Measurements from ENCODE around the gene ARHGAP15.
A peak's percentile ranks its signal among the peaks of the same experiment; 100 is the strongest.

Gene ARHGAP15

GRCh38 chr2:143148757-143149156 lies 19.5 kb downstream of the ARHGAP15 start:
- no peaks in the 10 kb centered on the region for H3K36me3 ChIP-seq (ENCODE audit: insufficient read depth, low read length)
- TF ChIP-seq POLR2AphosphoS5 (IDR thresholded peaks at IDR 0.05; ENCODE audit: borderline replicate concordance, low read depth, low read length) (no peak), FOXP2 (optimal IDR thresholded peaks at IDR 0.05; ENCODE audit: control extremely low read depth, extremely low read length, insufficient read depth) (no peak), EZH2 (IDR thresholded peaks at IDR 0.05) (no peak)
- H3K4me3 ChIP-seq: no peak overlapping the region
- DNase-seq (ENCODE audit: low read depth, low spot score): no peak
- H3K9ac ChIP-seq (ENCODE audit: insufficient read length): no peak overlapping the region
- no peak overlapping the region for H3K27ac ChIP-seq
- no peaks in the 10 kb centered on the region for H3K9me3 ChIP-seq (ENCODE audit: low read depth, low read length)

GRCh38 chr2:143150287-143150686 lies 21.1 kb downstream of the ARHGAP15 start:
- Histone ChIP-seq H3K27ac (no peak overlapping the region), H3K9ac (ENCODE audit: insufficient read length) (no peak overlapping the region), H3K9me3 (ENCODE audit: low read depth, low read length) (no peaks in the 10 kb centered on the region), H3K36me3 (ENCODE audit: insufficient read depth, low read length) (no peaks in the 10 kb centered on the region), H3K4me3 (no peak overlapping the region)
- TF ChIP-seq FOXP2 (optimal IDR thresholded peaks at IDR 0.05; ENCODE audit: control extremely low read depth, extremely low read length, insufficient read depth) (no peak), POLR2AphosphoS5 (IDR thresholded peaks at IDR 0.05; ENCODE audit: borderline replicate concordance, low read depth, low read length) (no peak), EZH2 (IDR thresholded peaks at IDR 0.05) (no peak)
- no peak for DNase-seq (ENCODE audit: low read depth, low spot score)

DNA sequence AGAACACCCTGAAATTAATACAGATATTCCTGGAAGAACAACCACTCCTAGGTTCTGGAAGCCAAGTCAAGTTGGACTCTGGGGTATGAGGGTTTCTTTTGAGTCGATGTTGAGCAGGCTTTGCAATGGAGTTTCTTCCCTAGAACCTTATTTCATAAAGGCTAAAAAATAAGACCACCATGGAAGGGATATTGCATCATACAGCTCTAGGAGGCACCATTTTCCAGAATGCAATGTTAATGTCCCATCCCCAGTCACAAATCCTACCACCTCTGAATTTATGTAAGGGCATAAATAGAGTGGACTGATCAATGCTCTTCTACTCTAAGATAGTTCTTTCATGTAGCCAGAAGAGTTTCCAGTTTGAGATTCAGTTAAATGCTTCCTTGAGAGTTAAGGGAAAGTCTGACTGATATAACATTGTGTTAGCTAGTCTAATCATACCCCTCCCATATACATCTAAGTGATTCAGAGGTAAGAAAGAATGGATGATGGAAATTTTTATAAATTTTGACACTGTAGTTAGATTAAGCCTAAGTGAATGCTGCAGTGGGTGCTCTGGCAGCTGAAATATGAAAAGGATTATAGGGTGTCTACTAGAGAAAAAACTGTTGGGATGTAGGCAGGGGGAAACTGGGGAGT lies 22.0 kb downstream of the ARHGAP15 start:
- Histone ChIP-seq H3K9me3 (ENCODE audit: low read depth, low read length) (no peaks in the 10 kb centered on the region), H3K4me3 (no peak overlapping the region), H3K27ac (no peak overlapping the region), H3K9ac (ENCODE audit: insufficient read length) (no peak overlapping the region), H3K36me3 (ENCODE audit: insufficient read depth, low read length) (no peaks in the 10 kb centered on the region)
- DNase-seq (ENCODE audit: low read depth, low spot score): no peak
- no peak for TF ChIP-seq EZH2 (IDR thresholded peaks at IDR 0.05)
- TF ChIP-seq POLR2AphosphoS5 (IDR thresholded peaks at IDR 0.05; ENCODE audit: borderline replicate concordance, low read depth, low read length): no peak
- no peak for TF ChIP-seq FOXP2 (optimal IDR thresholded peaks at IDR 0.05; ENCODE audit: control extremely low read depth, extremely low read length, insufficient read depth)

GRCh38 chr2:143152219-143152618 lies 23.0 kb downstream of the ARHGAP15 start:
- H3K27ac ChIP-seq: no peak overlapping the region
- TF ChIP-seq FOXP2 (optimal IDR thresholded peaks at IDR 0.05; ENCODE audit: control extremely low read depth, extremely low read length, insufficient read depth): no peak
- TF ChIP-seq POLR2AphosphoS5 (IDR thresholded peaks at IDR 0.05; ENCODE audit: borderline replicate concordance, low read depth, low read length): no peak
- TF ChIP-seq EZH2 (IDR thresholded peaks at IDR 0.05): no peak
- no peaks in the 10 kb centered on the region for H3K9me3 ChIP-seq (ENCODE audit: low read depth, low read length)
- no peak overlapping the region for H3K9ac ChIP-seq (ENCODE audit: insufficient read length)
- no peak overlapping the region for H3K4me3 ChIP-seq
- H3K36me3 ChIP-seq (ENCODE audit: insufficient read depth, low read length): no peaks in the 10 kb centered on the region
- DNase-seq (ENCODE audit: low read depth, low spot score): no peak

- Histone ChIP-seq H3K27ac (no peak overlapping the region), H3K36me3 (ENCODE audit: insufficient read depth, low read length) (no peaks in the 10 kb centered on the region)
- DNase-seq (ENCODE audit: low read depth, low spot score): no peak
These were observed 23.4 kb downstream of the ARHGAP15 start for GRCh38 chr2:143152637-143153036.

DNA sequence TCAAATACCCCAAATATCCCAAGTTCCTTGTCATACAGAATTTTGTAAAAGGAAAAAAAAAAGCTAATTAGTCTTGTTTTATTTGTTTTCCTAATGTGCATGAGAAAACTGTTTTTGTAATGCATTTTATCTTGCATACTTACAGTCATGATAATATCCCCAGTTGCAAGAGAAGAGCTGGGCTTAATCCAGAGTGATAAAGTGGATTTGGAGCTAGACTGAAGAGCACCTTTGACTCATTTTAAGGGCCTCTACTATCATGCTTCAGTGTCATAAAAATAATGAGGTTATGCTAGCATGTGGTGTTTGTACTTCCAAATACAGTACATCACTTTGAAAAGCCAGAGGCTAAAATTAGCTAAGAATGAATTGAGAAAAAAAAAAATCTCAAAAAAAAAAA lies 26.4 kb downstream of the ARHGAP15 start:
- H3K27ac ChIP-seq: no peak overlapping the region
- H3K4me3 ChIP-seq: no peak overlapping the region
- H3K9me3 ChIP-seq (ENCODE audit: low read depth, low read length): no peaks in the 10 kb centered on the region
- no peak for DNase-seq (ENCODE audit: low read depth, low spot score)
- TF ChIP-seq EZH2 (IDR thresholded peaks at IDR 0.05): no peak
- no peak for TF ChIP-seq FOXP2 (optimal IDR thresholded peaks at IDR 0.05; ENCODE audit: control extremely low read depth, extremely low read length, insufficient read depth)
- TF ChIP-seq POLR2AphosphoS5 (IDR thresholded peaks at IDR 0.05; ENCODE audit: borderline replicate concordance, low read depth, low read length): no peak
- no peaks in the 10 kb centered on the region for H3K36me3 ChIP-seq (ENCODE audit: insufficient read depth, low read length)
- no peak overlapping the region for H3K9ac ChIP-seq (ENCODE audit: insufficient read length)

More at GRCh38 chr2:143152637-143153036, 23.4 kb downstream of the ARHGAP15 start:
- TF ChIP-seq POLR2AphosphoS5 (IDR thresholded peaks at IDR 0.05; ENCODE audit: borderline replicate concordance, low read depth, low read length): no peak
- H3K9me3 ChIP-seq (ENCODE audit: low read depth, low read length): no peaks in the 10 kb centered on the region
- no peak overlapping the region for H3K4me3 ChIP-seq
- H3K9ac ChIP-seq (ENCODE audit: insufficient read length): no peak overlapping the region

GRCh38 chr2:143157001-143157400 lies 27.8 kb downstream of the ARHGAP15 start:
- Histone ChIP-seq H3K9me3 (ENCODE audit: low read depth, low read length) (no peaks in the 10 kb centered on the region), H3K36me3 (ENCODE audit: insufficient read depth, low read length) (no peaks in the 10 kb centered on the region), H3K9ac (ENCODE audit: insufficient read length) (no peak overlapping the region), H3K4me3 (no peak overlapping the region), H3K27ac (no peak overlapping the region; the same call in 1 of the 2 replicates)
- TF ChIP-seq FOXP2 (optimal IDR thresholded peaks at IDR 0.05; ENCODE audit: control extremely low read depth, extremely low read length, insufficient read depth) (no peak), POLR2AphosphoS5 (IDR thresholded peaks at IDR 0.05; ENCODE audit: borderline replicate concordance, low read depth, low read length) (no peak), EZH2 (IDR thresholded peaks at IDR 0.05) (no peak)
- DNase-seq (ENCODE audit: low read depth, low spot score): no peak

DNA sequence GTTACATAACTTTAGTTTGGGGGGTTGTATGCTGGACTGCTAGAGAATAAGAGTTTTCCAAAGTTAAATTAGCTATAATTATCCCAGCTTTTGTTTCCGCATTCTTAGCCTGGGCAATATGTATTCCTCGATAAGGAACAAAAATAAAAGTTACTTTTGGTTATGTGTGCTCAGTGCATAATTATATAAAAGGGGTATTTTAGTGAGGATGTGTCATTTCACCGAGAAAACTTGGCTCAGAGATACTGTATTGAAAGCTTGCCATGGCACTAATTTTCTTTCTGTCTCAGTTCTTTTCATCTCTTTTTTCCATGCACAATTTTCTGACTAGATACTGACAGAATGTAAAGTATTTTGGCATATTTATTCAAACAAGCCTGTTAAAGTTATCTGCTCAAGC lies 28.2 kb downstream of the ARHGAP15 start:
- Histone ChIP-seq H3K9me3 (ENCODE audit: low read depth, low read length) (no peaks in the 10 kb centered on the region), H3K9ac (ENCODE audit: insufficient read length) (no peak overlapping the region), H3K27ac (peak overlapping the region; percentile 47; the same call in 1 of the 2 replicates), H3K4me3 (no peak overlapping the region), H3K36me3 (ENCODE audit: insufficient read depth, low read length) (no peaks in the 10 kb centered on the region)
- no peak for DNase-seq (ENCODE audit: low read depth, low spot score)
- no peak for TF ChIP-seq FOXP2 (optimal IDR thresholded peaks at IDR 0.05; ENCODE audit: control extremely low read depth, extremely low read length, insufficient read depth)
- TF ChIP-seq EZH2 (IDR thresholded peaks at IDR 0.05): no peak
- TF ChIP-seq POLR2AphosphoS5 (IDR thresholded peaks at IDR 0.05; ENCODE audit: borderline replicate concordance, low read depth, low read length): no peak

GRCh38 chr2:143158098-143158497 lies 28.9 kb downstream of the ARHGAP15 start:
- no peak for DNase-seq (ENCODE audit: low read depth, low spot score)
- Histone ChIP-seq H3K27ac (no peak overlapping the region), H3K9ac (ENCODE audit: insufficient read length) (no peak overlapping the region), H3K4me3 (no peak overlapping the region), H3K36me3 (ENCODE audit: insufficient read depth, low read length) (no peaks in the 10 kb centered on the region), H3K9me3 (ENCODE audit: low read depth, low read length) (no peaks in the 10 kb centered on the region)
- TF ChIP-seq EZH2 (IDR thresholded peaks at IDR 0.05): no peak
- no peak for TF ChIP-seq POLR2AphosphoS5 (IDR thresholded peaks at IDR 0.05; ENCODE audit: borderline replicate concordance, low read depth, low read length)
- no peak for TF ChIP-seq FOXP2 (optimal IDR thresholded peaks at IDR 0.05; ENCODE audit: control extremely low read depth, extremely low read length, insufficient read depth)
